HG02852 (cell line): ENCODE data around the gene KRTDAP.
"Not testable (repeated sequence)": the region's sequence is repeated elsewhere in the genome, so short reads cannot be mapped to it uniquely, and the experiment has no call there.

Experiments
- ATAC-seq: cut with Tn5 transposase; IDR thresholded peaks from one replicate; pipeline ENCODE4 v1.9.1; 2021; ENCODE audit warnings: mild to moderate bottlenecking, moderate library complexity; ENCODE audit not compliant: unreplicated experiment

Gene KRTDAP

GRCh38 chr19:35487656-35488182 lies 2.5 kb downstream of the KRTDAP start:
- no peak for ATAC-seq

GRCh38 chr19:35486268-35486708 lies 4.0 kb downstream of the KRTDAP start:
- ATAC-seq: no peak

- peak; percentile 45 for ATAC-seq
Measured at GRCh38 chr19:35484252-35485036, 5.8 kb downstream of the KRTDAP start.

- ATAC-seq: no peak
Measured at GRCh38 chr19:35483089-35483488, 7.2 kb downstream of the KRTDAP start.

GRCh38 chr19:35478794-35479677 lies 11.2 kb downstream of the KRTDAP start:
- no peak for ATAC-seq

- no peak for ATAC-seq
Measured at GRCh38 chr19:35476149-35476548, 14.1 kb downstream of the KRTDAP start.

GRCh38 chr19:35474594-35474993 lies 15.7 kb downstream of the KRTDAP start:
- not testable (repeated sequence) for ATAC-seq

- no peak for ATAC-seq
Measured at GRCh38 chr19:35474104-35474503, 16.2 kb downstream of the KRTDAP start.

- ATAC-seq: no peak
Measured at GRCh38 chr19:35471946-35472345, 18.3 kb downstream of the KRTDAP start.

- ATAC-seq: not testable (repeated sequence)
Measured at GRCh38 chr19:35471075-35471474, 19.2 kb downstream of the KRTDAP start.

GRCh38 chr19:35470128-35470527 lies 20.1 kb downstream of the KRTDAP start:
- ATAC-seq: no peak

- no peak for ATAC-seq
Measured at GRCh38 chr19:35468637-35469036, 21.6 kb downstream of the KRTDAP start.

GRCh38 chr19:35466259-35466658 lies 24.0 kb downstream of the KRTDAP start:
- no peak for ATAC-seq

GRCh38 chr19:35462956-35463355 lies 27.3 kb downstream of the KRTDAP start:
- not testable (repeated sequence) for ATAC-seq

GRCh38 chr19:35462476-35462953 lies 27.7 kb downstream of the KRTDAP start:
- ATAC-seq: peak; percentile 53

- not testable (repeated sequence) for ATAC-seq
Measured at GRCh38 chr19:35461788-35462187, 28.5 kb downstream of the KRTDAP start.

GRCh38 chr19:35461060-35461459 lies 29.2 kb downstream of the KRTDAP start:
- no peak for ATAC-seq

GRCh38 chr19:35460608-35461007 lies 29.7 kb downstream of the KRTDAP start:
- no peak for ATAC-seq

GRCh38 chr19:35459414-35460082 lies 30.7 kb downstream of the KRTDAP start:
- no peak for ATAC-seq

GRCh38 chr19:35458731-35459391 lies 31.4 kb downstream of the KRTDAP start:
- ATAC-seq: no peak
